Sigmoid colon (tissue), 7 donors: ENCODE measurements around the gene PRICKLE3. TPM values are rescaled to one million over a fixed set of nuclear protein-coding genes. Genes with fewer than 3 reads are reported as not detected.

Experiments
- DNase-seq: peaks from one replicate; pipeline ENCODE4 v3.0.0-alpha.2; 2019
- H3K27ac ChIP-seq, 4 donors: fragments of 200-600 bp; sonication (generic); one replicate each; pipeline ENCODE4 v1.5.1; 2016 to 2019; ENCODE audit warnings: mild to moderate bottlenecking in 1 of 4
- H3K27me3 ChIP-seq, 3 donors: fragments of 200-600 bp; sonication (generic); one replicate each; pipeline ENCODE4 v1.5.1; 2019; ENCODE audit warnings: mild to moderate bottlenecking in 1 of 3
- H3K36me3 ChIP-seq, 4 donors: fragments of 200-600 bp; sonication (generic); one replicate each; pipeline ENCODE4 v1.5.1; 2016 to 2019
- H3K4me1 ChIP-seq, 4 donors: fragments of 200-600 bp; sonication (generic); one replicate each; pipeline ENCODE4 v1.5.1; 2017 to 2019
- H3K4me3 ChIP-seq, 4 donors: fragments of 200-600 bp; sonication (generic); one replicate each; pipeline ENCODE4 v1.5.1; 2017 to 2019; ENCODE audit warnings: mild to moderate bottlenecking in 2 of 4, moderate library complexity in 1 of 4
- H3K9me3 ChIP-seq, 4 donors: fragments of 200-600 bp in 3 of 4; sonication (generic) in 3 of 4; one replicate each; pipeline versions ENCODE4 v1.5.1 to v1.6.1; 2013 to 2019
- CTCF ChIP-seq, 4 experiments: fragments of 450-650 bp in 3 of 4; fragments of 200-600 bp in 1 of 4; IDR thresholded peaks; one replicate each; pipeline ENCODE4 v1.5.1; 2016 to 2019; ENCODE audit warnings: antibody characterized with exemption in 4 of 4, mild to moderate bottlenecking in 3 of 4, moderate library complexity in 2 of 4
- EP300 ChIP-seq, 4 donors: sonication (generic); formaldehyde crosslinking; IDR thresholded peaks; one replicate each; pipeline ENCODE4 v1.6.1; 2017; ENCODE audit warnings: antibody characterized with exemption in 4 of 4
- POLR2A ChIP-seq, 2 donors: fragments of 450-650 bp; IDR thresholded peaks; one replicate each; pipeline ENCODE4 v1.6.1; 2016; ENCODE audit warnings: antibody characterized with exemption in 2 of 2, mild to moderate bottlenecking in 2 of 2, moderate library complexity in 2 of 2
- POLR2AphosphoS5 ChIP-seq, 4 donors: sonication (generic); formaldehyde crosslinking; IDR thresholded peaks; one replicate each; pipeline ENCODE4 v1.6.1; 2017; ENCODE audit warnings: antibody characterized with exemption in 4 of 4
- WGBS, 2 donors: extraction: QIAGEN DNeasy Blood & Tissue Kit; methylation state at CpG; one replicate each; pipeline ENCODE4 v1.1.7; 2013; 5-methylcytosine and 5-hydroxymethylcytosine counted together
- intact Hi-C: fragments of 100-400 bp; cut with DNase I; formaldehyde crosslinking; loops from one replicate; pipeline ENCODE4 v1.15.1; 2023
- polyA plus RNA-seq, 3 donors: library from polyadenylated mRNA; stranded (reverse); fragments of 200-250 nt; gene quantifications; one replicate each; pipeline ENCODE4 v1.2.3, GENCODE V29; 2013
- total RNA-seq, 4 donors: library from RNA; depleted of rRNA; stranded (reverse); fragments of >200 nt; gene quantifications; one replicate each; pipeline ENCODE4 v1.1.0, GENCODE V29; 2016
- donor health status: healthy with polysubstance abuse.
- donor health status: Bipolar disorder and iron deficiency.
- donor health status: healthy.

The PRICKLE3 gene
- total and polyA plus RNA-seq, 7 donors, result 4.8 to 13.0 (median 8.9) TPM

DNA sequence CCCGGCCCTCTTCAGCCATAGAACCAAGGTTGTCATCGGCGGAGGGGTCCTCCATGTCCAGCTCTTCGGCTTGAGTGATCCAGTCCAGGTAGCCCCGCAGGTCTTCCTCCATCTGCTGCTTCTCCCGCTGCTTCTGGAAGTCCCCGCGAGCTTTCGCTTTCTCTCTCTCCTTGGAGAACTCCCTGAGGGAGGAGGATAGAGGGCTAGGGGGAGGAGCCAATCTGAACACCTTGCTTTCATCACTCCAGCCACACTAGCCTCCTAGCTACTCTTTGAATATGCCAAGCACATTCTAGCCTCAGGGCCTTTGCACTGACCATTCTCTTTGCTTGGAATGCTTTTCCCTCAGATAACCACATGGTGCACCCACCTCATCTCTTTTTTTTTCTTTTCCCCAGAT is 40.8 kb upstream of the PRICKLE3 start:
- H3K4me1 ChIP-seq, result no peaks in the 10 kb centered on the region
- H3K27ac ChIP-seq, result no peak overlapping the region
- WGBS, 2 donors, result 81 to 85% methylated on average over 9 of the region's 9 CpGs
- intact Hi-C loops, result no loop called here
- TF ChIP-seq POLR2A (IDR thresholded peaks at IDR 0.05), result no peak
- TF ChIP-seq CTCF (IDR thresholded peaks at IDR 0.05), result no peak
- no peak for TF ChIP-seq POLR2AphosphoS5 (IDR thresholded peaks at IDR 0.05)
- TF ChIP-seq EP300 (IDR thresholded peaks at IDR 0.05), result no peak
- H3K36me3 ChIP-seq, result no peaks in the 10 kb centered on the region
- peaks cover 0 to 11% (median 7%) of the 10 kb centered on the region in 3 donors for H3K27me3 ChIP-seq
- no peak overlapping the region for H3K4me3 ChIP-seq
- no peaks in the 10 kb centered on the region for H3K9me3 ChIP-seq
- no peak for DNase-seq

DNA sequence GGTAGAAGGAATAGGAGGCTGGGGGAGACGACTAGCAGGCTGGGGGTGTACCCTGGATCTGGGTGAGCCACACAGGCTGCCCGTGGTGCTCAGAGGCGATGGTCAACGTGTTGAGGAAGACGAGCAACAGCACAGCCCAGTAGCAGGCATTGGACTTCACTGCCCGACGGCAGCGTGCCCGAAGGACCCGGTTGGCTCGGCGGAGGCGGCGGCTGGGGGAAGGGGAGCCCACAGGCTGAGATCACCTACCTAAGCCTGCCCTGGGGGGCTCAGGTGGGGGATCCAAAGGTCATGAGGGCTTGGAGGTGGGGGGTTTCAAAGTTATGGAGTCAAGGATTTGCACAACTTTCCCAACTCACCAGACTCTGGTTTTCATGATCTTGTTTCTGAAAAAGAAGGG is 39.7 kb upstream of the PRICKLE3 start:
- TF ChIP-seq EP300 (IDR thresholded peaks at IDR 0.05), result no peak
- TF ChIP-seq POLR2AphosphoS5 (IDR thresholded peaks at IDR 0.05), result no peak
- TF ChIP-seq POLR2A (IDR thresholded peaks at IDR 0.05), result no peak
- no peak for TF ChIP-seq CTCF (IDR thresholded peaks at IDR 0.05)
- intact Hi-C loops, result no loop called here
- no peak overlapping the region for H3K4me3 ChIP-seq
- H3K9me3 ChIP-seq, result no peaks in the 10 kb centered on the region
- H3K36me3 ChIP-seq, result no peaks in the 10 kb centered on the region
- no peak overlapping the region for H3K27ac ChIP-seq
- 77% methylated on average over 14 of the region's 14 CpGs for WGBS, 2 donors
- peaks cover 0 to 7% (median 6%) of the 10 kb centered on the region in 3 donors for H3K27me3 ChIP-seq
- DNase-seq, result no peak
- no peaks in the 10 kb centered on the region for H3K4me1 ChIP-seq

GRCh38 chrX:49221868-49222267 is 35.7 kb upstream of the PRICKLE3 start:
- H3K36me3 ChIP-seq, result no peaks in the 10 kb centered on the region
- TF ChIP-seq POLR2A (IDR thresholded peaks at IDR 0.05) (no peak), EP300 (IDR thresholded peaks at IDR 0.05) (no peak), CTCF (IDR thresholded peaks at IDR 0.05) (no peak), POLR2AphosphoS5 (IDR thresholded peaks at IDR 0.05) (no peak)

DNA sequence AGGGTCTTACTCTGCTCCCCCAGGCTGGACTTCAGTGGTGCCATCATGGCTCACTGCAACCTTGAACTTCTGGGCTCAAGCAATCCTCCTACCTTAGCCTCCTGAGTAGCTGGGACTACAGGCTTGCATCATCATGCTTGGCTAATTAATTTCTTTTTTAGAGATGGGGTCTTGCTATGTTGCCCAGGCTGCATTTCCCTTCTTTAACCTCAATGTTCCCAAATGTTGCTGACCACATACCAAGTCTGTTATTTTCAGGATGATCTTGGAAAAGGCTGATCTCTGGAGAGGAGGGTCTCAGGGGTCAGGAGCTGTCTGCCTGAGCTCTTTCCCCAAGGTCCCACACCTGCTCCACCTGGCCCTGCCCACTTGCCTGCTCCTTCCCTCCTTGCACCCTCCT is 33.9 kb upstream of the PRICKLE3 start:
- Histone ChIP-seq H3K4me1 (no peaks in the 10 kb centered on the region), H3K27me3 (no peaks in the 10 kb centered on the region), H3K36me3 (no peaks in the 10 kb centered on the region), H3K4me3 (no peak overlapping the region), H3K9me3 (no peaks in the 10 kb centered on the region), H3K27ac (no peak overlapping the region)
- no peak for DNase-seq
- TF ChIP-seq EP300 (IDR thresholded peaks at IDR 0.05) (no peak), POLR2A (IDR thresholded peaks at IDR 0.05) (no peak), CTCF (IDR thresholded peaks at IDR 0.05) (no peak), POLR2AphosphoS5 (IDR thresholded peaks at IDR 0.05) (no peak)
- intact Hi-C loops, result no loop called here

More at GRCh38 chrX:49221868-49222267, 35.7 kb upstream of the PRICKLE3 start:
- H3K9me3 ChIP-seq, result no peaks in the 10 kb centered on the region
- intact Hi-C loops, result no loop called here
- no peak overlapping the region for H3K4me3 ChIP-seq
- DNase-seq, result no peak
- H3K27ac ChIP-seq, result no peak overlapping the region
- H3K27me3 ChIP-seq, result no peaks in the 10 kb centered on the region
- no peaks in the 10 kb centered on the region for H3K4me1 ChIP-seq
- 56 to 69% methylated on average over 2 of the region's 2 CpGs for WGBS, 2 donors

DNA sequence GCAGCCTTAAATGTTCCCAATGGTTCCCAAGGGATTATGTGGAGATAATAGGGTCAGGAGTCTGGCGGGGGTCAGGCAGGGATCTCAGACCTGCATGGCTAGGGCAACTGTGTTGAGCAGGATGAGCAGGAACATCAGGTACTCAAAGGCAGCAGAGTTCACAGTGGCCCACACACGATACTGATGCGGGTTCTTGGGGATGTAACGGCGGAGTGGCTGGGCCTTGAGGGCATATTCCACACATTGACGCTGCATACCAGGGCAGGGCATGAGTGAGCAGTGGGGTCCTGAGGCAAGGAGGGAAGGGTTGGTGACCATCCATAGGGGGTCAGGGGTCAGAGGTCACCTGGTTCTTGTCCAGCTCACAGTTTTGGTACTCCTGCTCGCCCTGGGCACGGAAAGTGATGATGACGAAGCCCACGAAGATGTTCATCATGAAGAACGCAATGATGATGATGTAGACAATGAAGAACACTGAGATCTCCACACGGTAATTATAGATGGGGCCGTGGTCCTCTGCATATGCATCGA is 28.9 kb upstream of the PRICKLE3 start:
- Histone ChIP-seq H3K27ac (no peak overlapping the region), H3K4me1 (no peaks in the 10 kb centered on the region), H3K9me3 (no peaks in the 10 kb centered on the region), H3K27me3 (no peaks in the 10 kb centered on the region), H3K36me3 (no peaks in the 10 kb centered on the region), H3K4me3 (no peak overlapping the region)
- WGBS, 2 donors, result 88% methylated on average over 14 of the region's 14 CpGs
- DNase-seq, result no peak
- intact Hi-C loops, result no loop called here
- TF ChIP-seq POLR2A (IDR thresholded peaks at IDR 0.05) (no peak), POLR2AphosphoS5 (IDR thresholded peaks at IDR 0.05) (no peak), CTCF (IDR thresholded peaks at IDR 0.05) (no peak), EP300 (IDR thresholded peaks at IDR 0.05) (no peak)
